IPS-20b (cell line): ENCODE data around the gene TNXB.
"Not testable (repeated sequence)": the region's sequence is repeated elsewhere in the genome, so short reads cannot be mapped to it uniquely, and the experiment has no call there.

Experiments
- H3K27ac ChIP-seq: one replicate; pipeline ENCODE4 v1.5.1; 2013; ENCODE audit warnings: low read length
- H3K27me3 ChIP-seq: 2 replicates; pipeline ENCODE4 v1.6.1; 2013; ENCODE audit warnings: mild to moderate bottlenecking, low read length, inconsistent platforms; ENCODE audit not compliant: insufficient read depth
- H3K36me3 ChIP-seq: 2 replicates; pipeline ENCODE4 v1.6.1; 2013; ENCODE audit warnings: low read depth, mild to moderate bottlenecking, inconsistent platforms, low read length, moderate library complexity; ENCODE audit not compliant: insufficient read depth
- H3K4me1 ChIP-seq: 2 replicates; pipeline ENCODE4 v1.6.1; 2013; ENCODE audit warnings: mild to moderate bottlenecking, control low read depth, inconsistent platforms, low read length, moderate library complexity; ENCODE audit not compliant: insufficient read depth
- H3K4me3 ChIP-seq: 2 replicates; pipeline ENCODE4 v1.5.1; 2013; ENCODE audit warnings: mild to moderate bottlenecking, low read length, inconsistent platforms
- H3K9ac ChIP-seq: 2 replicates; pipeline ENCODE4 v1.6.1; 2013; ENCODE audit warnings: low read depth, mild to moderate bottlenecking, inconsistent platforms, low read length, moderate library complexity
- H3K9me3 ChIP-seq: 2 replicates; pipeline ENCODE4 v1.6.1; 2013; ENCODE audit warnings: mild to moderate bottlenecking, low read depth, low read length, inconsistent platforms; ENCODE audit not compliant: insufficient read depth

The TNXB gene

GRCh38 chr6:32076321-32076809, 32.8 kb downstream of the TNXB start:
- Histone ChIP-seq H3K4me1 (peaks cover 3% of the 10 kb centered on the region; the same call in 1 of the 2 replicates), H3K9ac (no peak overlapping the region), H3K36me3 (no peaks in the 10 kb centered on the region), H3K27ac (no peak overlapping the region), H3K27me3 (no peaks in the 10 kb centered on the region), H3K9me3 (no peaks in the 10 kb centered on the region), H3K4me3 (no peak overlapping the region)

GRCh38 chr6:32075781-32076180, 33.4 kb downstream of the TNXB start:
- Histone ChIP-seq H3K27me3 (no peaks in the 10 kb centered on the region), H3K9ac (no peak overlapping the region), H3K36me3 (no peaks in the 10 kb centered on the region), H3K27ac (no peak overlapping the region), H3K4me3 (no peak overlapping the region), H3K9me3 (no peaks in the 10 kb centered on the region), H3K4me1 (peaks cover 3% of the 10 kb centered on the region; the same call in 1 of the 2 replicates)

GRCh38 chr6:32074996-32075532, 34.1 kb downstream of the TNXB start:
- no peaks in the 10 kb centered on the region for H3K36me3 ChIP-seq
- H3K4me3 ChIP-seq = no peak overlapping the region
- H3K9me3 ChIP-seq = no peaks in the 10 kb centered on the region
- H3K27me3 ChIP-seq = no peaks in the 10 kb centered on the region
- peaks cover 3% of the 10 kb centered on the region; the same call in 1 of the 2 replicates for H3K4me1 ChIP-seq
- no peak overlapping the region for H3K9ac ChIP-seq
- H3K27ac ChIP-seq = no peak overlapping the region

- Histone ChIP-seq H3K9ac (no peak overlapping the region), H3K4me3 (no peak overlapping the region), H3K4me1 (peaks cover 3% of the 10 kb centered on the region; the same call in 1 of the 2 replicates), H3K27ac (no peak overlapping the region), H3K36me3 (no peaks in the 10 kb centered on the region), H3K27me3 (no peaks in the 10 kb centered on the region), H3K9me3 (no peaks in the 10 kb centered on the region)
Measured at GRCh38 chr6:32073613-32074012, 35.5 kb downstream of the TNXB start.

GRCh38 chr6:32073101-32073500, 36.0 kb downstream of the TNXB start:
- no peaks in the 10 kb centered on the region for H3K27me3 ChIP-seq
- no peak overlapping the region for H3K27ac ChIP-seq
- no peak overlapping the region for H3K4me3 ChIP-seq
- peaks cover 3% of the 10 kb centered on the region; the same call in 1 of the 2 replicates for H3K4me1 ChIP-seq
- H3K9me3 ChIP-seq = no peaks in the 10 kb centered on the region
- no peaks in the 10 kb centered on the region for H3K36me3 ChIP-seq
- H3K9ac ChIP-seq = no peak overlapping the region

GRCh38 chr6:32070814-32071543, 38.2 kb downstream of the TNXB start:
- Histone ChIP-seq H3K9ac (no peak overlapping the region), H3K27me3 (no peaks in the 10 kb centered on the region), H3K36me3 (no peaks in the 10 kb centered on the region), H3K9me3 (no peaks in the 10 kb centered on the region), H3K27ac (no peak overlapping the region), H3K4me3 (no peak overlapping the region), H3K4me1 (peaks cover 3% of the 10 kb centered on the region; the same call in 1 of the 2 replicates)

GRCh38 chr6:32069878-32070515, 39.1 kb downstream of the TNXB start:
- H3K36me3 ChIP-seq = no peaks in the 10 kb centered on the region
- H3K27me3 ChIP-seq = no peaks in the 10 kb centered on the region
- no peaks in the 10 kb centered on the region for H3K9me3 ChIP-seq
- peaks cover 3% of the 10 kb centered on the region; the same call in 1 of the 2 replicates for H3K4me1 ChIP-seq
- no peak overlapping the region for H3K4me3 ChIP-seq
- no peak overlapping the region for H3K9ac ChIP-seq
- no peak overlapping the region for H3K27ac ChIP-seq

- H3K27me3 ChIP-seq = no peaks in the 10 kb centered on the region
- no peaks in the 10 kb centered on the region for H3K36me3 ChIP-seq
- H3K4me3 ChIP-seq = no peak overlapping the region
- H3K9ac ChIP-seq = no peak overlapping the region
- H3K9me3 ChIP-seq = no peaks in the 10 kb centered on the region
- H3K4me1 ChIP-seq = peaks cover 3% of the 10 kb centered on the region; the same call in 1 of the 2 replicates
- no peak overlapping the region for H3K27ac ChIP-seq
Measured at GRCh38 chr6:32069460-32069859, 39.7 kb downstream of the TNXB start.

- Histone ChIP-seq H3K9ac (no peak overlapping the region), H3K9me3 (no peaks in the 10 kb centered on the region), H3K27me3 (no peaks in the 10 kb centered on the region), H3K4me1 (peaks cover 3% of the 10 kb centered on the region; the same call in 1 of the 2 replicates), H3K36me3 (no peaks in the 10 kb centered on the region), H3K27ac (no peak overlapping the region), H3K4me3 (no peak overlapping the region)
Measured at GRCh38 chr6:32068867-32069266, 40.3 kb downstream of the TNXB start.

- not testable (repeated sequence) for H3K27ac ChIP-seq, H3K9ac ChIP-seq, H3K36me3 ChIP-seq, H3K4me1 ChIP-seq, H3K27me3 ChIP-seq, H3K4me3 ChIP-seq, H3K9me3 ChIP-seq
Measured at GRCh38 chr6:32068315-32068714, 40.8 kb downstream of the TNXB start.

GRCh38 chr6:32067521-32067920, 41.6 kb downstream of the TNXB start:
- H3K27me3 ChIP-seq, H3K4me3 ChIP-seq, H3K36me3 ChIP-seq, H3K9ac ChIP-seq, H3K9me3 ChIP-seq, H3K4me1 ChIP-seq, H3K27ac ChIP-seq: not testable (repeated sequence)

- Histone ChIP-seq H3K4me3 (no peak overlapping the region), H3K36me3 (no peaks in the 10 kb centered on the region), H3K9ac (no peak overlapping the region), H3K4me1 (no peaks in the 10 kb centered on the region), H3K27ac (no peak overlapping the region), H3K9me3 (no peaks in the 10 kb centered on the region), H3K27me3 (no peaks in the 10 kb centered on the region)
Measured at GRCh38 chr6:32064706-32065105, 44.4 kb downstream of the TNXB start.
